ENCODE measurements around the gene CD200.

Gene CD200

GRCh38 chr3:112373476-112373875 lies 40.5 kb downstream of the CD200 start:
- no peak for DNase-seq (ENCODE audit: extremely low spot score)
- ChIA-PET POLR2A (no interaction called here), CTCF (interaction anchor here (0.8 to 4.0 kb wide), 2 partner anchors 12 to 262 kb away, joined by 3 to 19 read pairs; no protein-coding TSS in a partner anchor)
- no peak for TF ChIP-seq CTCF (IDR thresholded peaks at IDR 0.05; ENCODE audit: control extremely low read depth, extremely low read depth, low read depth, missing control alignments)

GRCh38 chr3:112373924-112374323 lies 41.0 kb downstream of the CD200 start:
- no peak for TF ChIP-seq CTCF (IDR thresholded peaks at IDR 0.05; ENCODE audit: control extremely low read depth, extremely low read depth, low read depth, missing control alignments)
- CTCF ChIA-PET: interaction anchor here (0.8 to 4.0 kb wide), 3 partner anchors 12 to 262 kb away, joined by 3 to 19 read pairs (median 4); no protein-coding TSS in a partner anchor
- no peak for DNase-seq (ENCODE audit: extremely low spot score)
- POLR2A ChIA-PET: no interaction called here

- CTCF ChIA-PET: interaction anchor here (1.7 to 4.0 kb wide), 2 partner anchors 13 to 17 kb away, joined by 4 to 19 read pairs; no protein-coding TSS in a partner anchor
- no peak for DNase-seq (ENCODE audit: extremely low spot score)
- TF ChIP-seq CTCF (IDR thresholded peaks at IDR 0.05; ENCODE audit: control extremely low read depth, extremely low read depth, low read depth, missing control alignments): no peak
- POLR2A ChIA-PET: no interaction called here
These were observed 41.4 kb downstream of the CD200 start for GRCh38 chr3:112374333-112374734.

GRCh38 chr3:112375117-112375516 lies 42.2 kb downstream of the CD200 start:
- TF ChIP-seq CTCF (IDR thresholded peaks at IDR 0.05; ENCODE audit: control extremely low read depth, extremely low read depth, low read depth, missing control alignments): no peak
- ChIA-PET CTCF (interaction anchor here (1.3 to 4.0 kb wide), 3 partner anchors 13 to 83 kb away, joined by 4 to 19 read pairs (median 4); no protein-coding TSS in a partner anchor), POLR2A (no interaction called here)
- DNase-seq (ENCODE audit: extremely low spot score): no peak

GRCh38 chr3:112376241-112376911 lies 43.4 kb downstream of the CD200 start:
- TF ChIP-seq CTCF (IDR thresholded peaks at IDR 0.05; ENCODE audit: control extremely low read depth, extremely low read depth, low read depth, missing control alignments): no peak
- POLR2A ChIA-PET: no interaction called here
- CTCF ChIA-PET: interaction anchor here (1.3 to 4.0 kb wide), 2 partner anchors 15 to 85 kb away, joined by 4 to 19 read pairs; no protein-coding TSS in a partner anchor
- no peak for DNase-seq (ENCODE audit: extremely low spot score)

GRCh38 chr3:112376992-112377391 lies 44.0 kb downstream of the CD200 start:
- TF ChIP-seq CTCF (IDR thresholded peaks at IDR 0.05; ENCODE audit: control extremely low read depth, extremely low read depth, low read depth, missing control alignments): no peak
- POLR2A ChIA-PET: no interaction called here
- CTCF ChIA-PET: interaction anchor here (4.0 kb wide), 1 partner anchor 15 kb away, joined by 19 read pairs; no protein-coding TSS in a partner anchor
- DNase-seq (ENCODE audit: extremely low spot score): no peak

Measured in GM10248 (cell line).